Measurements from ENCODE around the gene KRT26. TPM values are rescaled to one million over a fixed set of nuclear protein-coding genes. Genes with fewer than 3 reads are reported as not detected.

The KRT26 gene
- total and polyA plus RNA-seq, 2 experiments from 2014 or later, result not detected

DNA sequence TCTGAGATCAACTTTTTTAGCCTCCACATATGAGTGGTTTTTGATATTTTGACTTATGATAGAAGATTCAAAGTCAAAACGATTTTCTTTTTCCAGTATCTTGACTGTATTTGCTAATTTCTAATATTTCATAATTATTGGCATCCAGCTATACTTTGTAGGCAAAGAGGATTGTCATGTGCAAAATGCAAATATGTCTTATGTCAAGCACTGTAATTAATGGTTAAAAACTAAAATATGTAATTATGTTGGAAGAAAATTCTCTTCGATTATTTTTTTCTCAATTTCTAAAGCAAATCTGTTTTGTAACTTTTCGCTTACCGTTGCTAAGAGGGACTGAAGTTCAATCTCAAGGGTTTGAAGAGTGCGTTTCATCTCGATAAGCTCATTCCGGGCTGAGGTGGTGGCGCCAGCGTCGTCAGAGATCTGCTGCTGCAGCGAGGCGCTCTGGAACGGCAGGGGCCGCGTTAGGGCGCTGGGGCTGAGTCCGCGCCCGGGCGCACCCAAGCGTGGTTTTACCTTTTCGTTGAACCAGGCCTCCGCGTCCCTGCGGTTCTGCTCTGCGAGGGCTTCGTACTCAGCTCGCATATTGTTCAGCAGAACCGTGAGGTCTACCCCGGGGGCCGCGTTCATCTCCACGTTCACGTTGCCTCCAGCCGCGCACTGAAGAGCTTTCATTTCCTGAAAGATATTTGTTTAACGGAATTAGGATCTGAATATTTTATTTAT lies 7.3 kb upstream of the KRT26 start:
- Histone ChIP-seq H3K4me1 (ENCODE audit: low read depth) (no peaks in the 10 kb centered on the region), H3K4me3 (no peak overlapping the region), H3K36me3 (no peaks in the 10 kb centered on the region), H3K27ac (no peak overlapping the region), H3K27me3 (peaks cover 17% of the 10 kb centered on the region), H3K9me3 (ENCODE audit: low read depth) (no peaks in the 10 kb centered on the region)
- TF ChIP-seq, protein P1, sequence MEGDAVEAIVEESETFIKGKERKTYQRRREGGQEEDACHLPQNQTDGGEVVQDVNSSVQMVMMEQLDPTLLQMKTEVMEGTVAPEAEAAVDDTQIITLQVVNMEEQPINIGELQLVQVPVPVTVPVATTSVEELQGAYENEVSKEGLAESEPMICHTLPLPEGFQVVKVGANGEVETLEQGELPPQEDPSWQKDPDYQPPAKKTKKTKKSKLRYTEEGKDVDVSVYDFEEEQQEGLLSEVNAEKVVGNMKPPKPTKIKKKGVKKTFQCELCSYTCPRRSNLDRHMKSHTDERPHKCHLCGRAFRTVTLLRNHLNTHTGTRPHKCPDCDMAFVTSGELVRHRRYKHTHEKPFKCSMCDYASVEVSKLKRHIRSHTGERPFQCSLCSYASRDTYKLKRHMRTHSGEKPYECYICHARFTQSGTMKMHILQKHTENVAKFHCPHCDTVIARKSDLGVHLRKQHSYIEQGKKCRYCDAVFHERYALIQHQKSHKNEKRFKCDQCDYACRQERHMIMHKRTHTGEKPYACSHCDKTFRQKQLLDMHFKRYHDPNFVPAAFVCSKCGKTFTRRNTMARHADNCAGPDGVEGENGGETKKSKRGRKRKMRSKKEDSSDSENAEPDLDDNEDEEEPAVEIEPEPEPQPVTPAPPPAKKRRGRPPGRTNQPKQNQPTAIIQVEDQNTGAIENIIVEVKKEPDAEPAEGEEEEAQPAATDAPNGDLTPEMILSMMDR (IDR thresholded peaks at IDR 0.05; ENCODE audit: low read depth, low read length), result no peak
- DNase-seq (ENCODE audit: low read depth in 1 of 2, low spot score in 1 of 2), result peak in 1 of 2 donors; percentile 17

DNA sequence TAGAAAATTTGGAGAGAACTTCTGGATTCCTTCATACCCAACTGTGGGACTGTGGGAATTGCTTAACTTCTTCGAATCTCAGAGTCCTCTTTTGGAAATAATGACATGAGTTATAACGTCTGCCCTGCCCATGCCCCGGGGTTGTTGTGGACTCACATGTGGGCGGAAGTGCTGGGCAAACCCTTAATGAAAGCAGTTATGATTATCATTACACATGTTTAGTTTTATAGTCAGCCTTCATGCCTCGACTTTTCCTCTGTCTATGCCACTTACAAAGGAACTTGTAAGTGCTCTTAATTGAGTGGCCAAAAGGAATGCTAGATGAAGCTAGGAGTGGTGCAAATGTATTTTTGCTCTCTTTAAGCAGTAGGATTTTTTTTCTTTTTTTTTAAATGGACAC lies 6.5 kb upstream of the KRT26 start:
- H3K4me3 ChIP-seq, result no peak overlapping the region
- TF ChIP-seq, protein P1 (IDR thresholded peaks at IDR 0.05; ENCODE audit: low read depth, low read length), result no peak
- H3K27ac ChIP-seq, result no peak overlapping the region
- H3K4me1 ChIP-seq (ENCODE audit: low read depth), result no peaks in the 10 kb centered on the region
- no peak for DNase-seq (ENCODE audit: low read depth in 1 of 2, low spot score in 1 of 2)
- no peaks in the 10 kb centered on the region for H3K36me3 ChIP-seq
- H3K27me3 ChIP-seq, result peaks cover 17% of the 10 kb centered on the region
- H3K9me3 ChIP-seq (ENCODE audit: low read depth), result no peaks in the 10 kb centered on the region

DNA sequence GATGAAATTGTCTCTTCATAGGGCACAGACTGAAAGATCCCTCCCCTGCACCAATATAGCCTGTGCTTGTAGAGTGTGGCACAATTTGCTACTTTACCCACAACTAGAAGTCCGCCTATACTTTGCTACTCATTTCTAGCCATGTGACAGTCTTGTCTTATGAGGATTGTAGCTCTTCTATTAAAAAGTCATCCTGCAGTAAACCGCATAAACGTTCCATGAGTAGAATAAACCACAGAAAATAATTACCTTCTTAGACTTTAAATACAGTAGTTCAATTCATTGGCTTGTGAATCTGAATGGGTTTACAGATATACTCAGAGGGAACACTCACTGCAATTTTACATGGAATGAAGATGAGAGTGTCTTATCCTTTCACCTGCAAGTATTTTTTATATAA lies 6.0 kb upstream of the KRT26 start:
- no peak overlapping the region for H3K27ac ChIP-seq
- TF ChIP-seq, protein P1 (IDR thresholded peaks at IDR 0.05; ENCODE audit: low read depth, low read length), result no peak

DNA sequence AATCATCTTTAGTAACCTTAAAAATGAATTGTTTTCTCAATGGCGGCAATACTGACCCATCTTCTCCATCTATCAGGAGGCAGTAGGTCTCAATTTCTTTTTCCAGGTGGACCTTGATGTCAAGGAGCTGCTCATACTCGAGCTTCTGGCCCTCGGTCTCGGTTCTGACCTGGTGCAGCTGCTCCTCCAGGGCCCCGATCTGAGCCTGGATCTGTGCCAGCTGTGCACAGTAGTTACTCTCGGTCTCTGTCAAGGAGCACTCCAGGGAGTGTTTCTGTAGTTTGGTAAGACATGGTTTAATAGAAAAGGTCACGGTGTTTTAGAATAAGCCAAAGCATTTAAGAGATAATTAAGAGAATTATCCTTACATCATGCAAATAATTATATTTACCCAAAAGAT lies 5.5 kb upstream of the KRT26 start:
- Histone ChIP-seq H3K9me3 (ENCODE audit: low read depth) (no peaks in the 10 kb centered on the region), H3K27ac (no peak overlapping the region), H3K4me1 (ENCODE audit: low read depth) (no peaks in the 10 kb centered on the region), H3K4me3 (no peak overlapping the region), H3K27me3 (peaks cover 17% of the 10 kb centered on the region), H3K36me3 (no peaks in the 10 kb centered on the region)
- DNase-seq (ENCODE audit: low read depth in 1 of 2, low spot score in 1 of 2), result no peak
- TF ChIP-seq, protein P1 (IDR thresholded peaks at IDR 0.05; ENCODE audit: low read depth, low read length), result no peak

More for the DNA sequence above, 6.0 kb upstream of the KRT26 start:
- Histone ChIP-seq H3K4me1 (ENCODE audit: low read depth) (no peaks in the 10 kb centered on the region), H3K9me3 (ENCODE audit: low read depth) (no peaks in the 10 kb centered on the region), H3K36me3 (no peaks in the 10 kb centered on the region), H3K27me3 (peaks cover 17% of the 10 kb centered on the region), H3K4me3 (no peak overlapping the region)
- no peak for DNase-seq (ENCODE audit: low read depth in 1 of 2, low spot score in 1 of 2)

DNA sequence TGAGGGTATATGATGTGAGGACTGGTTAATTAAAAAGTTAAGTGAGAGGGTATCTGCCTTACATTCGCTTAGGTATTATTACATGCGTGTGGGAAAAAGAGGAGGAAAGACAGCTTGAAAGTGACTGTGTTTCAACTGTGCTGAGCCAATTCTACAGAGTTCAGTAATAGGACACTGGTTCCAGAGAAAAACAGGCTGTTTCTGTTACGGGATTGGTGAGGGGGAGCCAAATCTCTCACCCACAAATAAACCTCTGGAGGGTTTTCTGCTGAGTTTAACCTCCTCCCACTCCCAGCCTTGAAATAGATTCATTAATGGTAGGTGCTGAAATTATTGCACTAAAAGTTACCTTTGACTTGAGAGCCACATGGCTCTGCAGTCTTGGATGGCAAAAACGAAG lies 3.9 kb upstream of the KRT26 start:
- H3K27me3 ChIP-seq, result peaks cover 17% of the 10 kb centered on the region
- TF ChIP-seq, protein P1 (IDR thresholded peaks at IDR 0.05; ENCODE audit: low read depth, low read length), result no peak
- H3K9me3 ChIP-seq (ENCODE audit: low read depth), result no peaks in the 10 kb centered on the region
- no peaks in the 10 kb centered on the region for H3K4me1 ChIP-seq (ENCODE audit: low read depth)
- DNase-seq (ENCODE audit: low read depth in 1 of 2, low spot score in 1 of 2), result no peak
- no peak overlapping the region for H3K27ac ChIP-seq
- H3K36me3 ChIP-seq, result no peaks in the 10 kb centered on the region
- no peak overlapping the region for H3K4me3 ChIP-seq
